Stimulated activated CD4-positive, alpha-beta T cell treated with anti-CD3 and anti-CD28 coated beads, Interleukin-2, amount 100 ng/mL, for 24 hours (primary cell): ENCODE data around the gene NINJ1.
A peak's percentile ranks its signal among the peaks of the same experiment; 100 is the strongest.

Experiments
- DNase-seq, 2 donors: peaks; one replicate each; pipeline ENCODE4 v3.0.0-alpha.2; 2020

Gene NINJ1

GRCh38 chr9:93099551-93100275 lies 34.3 kb downstream of the NINJ1 start:
- DNase-seq, result no peak

- DNase-seq, result peak; percentile 68 to 69
These were observed 35.7 kb downstream of the NINJ1 start for GRCh38 chr9:93098236-93098946.

GRCh38 chr9:93097511-93098201 lies 36.4 kb downstream of the NINJ1 start:
- DNase-seq, result no peak

- DNase-seq, result no peak
These were observed 37.2 kb downstream of the NINJ1 start for GRCh38 chr9:93096811-93097382.

- DNase-seq, result peak; percentile 60 to 61
These were observed 37.8 kb downstream of the NINJ1 start, which contains the start of gene CARD19 for GRCh38 chr9:93096131-93096802. Gene CARD19, plus strand, starts transcription at chr9:93096217. Its CDS starts 129 bp downstream, at chr9:93096346.

- DNase-seq, result peak; percentile 100
These were observed 38.6 kb downstream of the NINJ1 start for GRCh38 chr9:93095205-93096130.

- no peak for DNase-seq
These were observed 39.3 kb downstream of the NINJ1 start for GRCh38 chr9:93094658-93095204.

- DNase-seq, result no peak
These were observed 40.0 kb downstream of the NINJ1 start for GRCh38 chr9:93093877-93094657.

- DNase-seq, result no peak
These were observed 40.7 kb downstream of the NINJ1 start for GRCh38 chr9:93093127-93093876.

GRCh38 chr9:93092251-93092991 lies 41.6 kb downstream of the NINJ1 start:
- DNase-seq, result no peak

GRCh38 chr9:93091453-93092081 lies 42.5 kb downstream of the NINJ1 start:
- DNase-seq, result peak; percentile 71

GRCh38 chr9:93091056-93091452 lies 43.0 kb downstream of the NINJ1 start:
- DNase-seq, result no peak

- no peak for DNase-seq
These were observed 43.9 kb downstream of the NINJ1 start for GRCh38 chr9:93090091-93090655.

GRCh38 chr9:93089481-93089991 lies 44.5 kb downstream of the NINJ1 start:
- no peak for DNase-seq

GRCh38 chr9:93089024-93089423 lies 45.0 kb downstream of the NINJ1 start:
- DNase-seq, result no peak

- no peak for DNase-seq
These were observed 45.4 kb downstream of the NINJ1 start for GRCh38 chr9:93088656-93089015.

GRCh38 chr9:93087971-93088655 lies 45.9 kb downstream of the NINJ1 start:
- DNase-seq, result no peak
